DND-41 (cell line): ENCODE measurements around the gene ADGRE1.

Source experiments
- CTCF ChIP-seq: IDR thresholded peaks from 2 replicates; pipeline ENCODE4 v1.5.1; 2012; ENCODE audit warnings: borderline replicate concordance, low read length, moderate library complexity, mild to moderate bottlenecking; ENCODE audit not compliant: poor library complexity, severe bottlenecking; ENCODE audit errors: extremely low read depth
- EZH2 ChIP-seq: IDR thresholded peaks from 3 replicates; pipeline ENCODE4 v1.6.1; 2012; ENCODE audit warnings: borderline replicate concordance, low read depth, mild to moderate bottlenecking, moderate library complexity, low read length, inconsistent platforms; ENCODE audit not compliant: severe bottlenecking

- TF ChIP-seq CTCF = no peak
- no peak for TF ChIP-seq EZH2
These were observed 32.6 kb upstream of the ADGRE1 start for GRCh38 chr19:6854758-6855157.
